Heart right ventricle (tissue), 16 donors: ENCODE data around the gene GTF3C2. TPM values are rescaled to one million over a fixed set of nuclear protein-coding genes. Genes with fewer than 3 reads are reported as not detected.

Experiments
- ATAC-seq, 8 donors: fragments of 200-7000 bp; cut with Tn5 transposase; one replicate each; pipeline ENCODE4 v1.9.1; 2020; ENCODE audit warnings: mild to moderate bottlenecking in 8 of 8, moderate library complexity in 8 of 8, moderate number of reproducible peaks in 1 of 8
- DNase-seq, 2 donors: peaks; one replicate each; pipeline ENCODE4 v3.0.0-alpha.2; 2020
- H3K27ac ChIP-seq, 10 donors: fragments of 200-600 bp; sonication (generic) in 2 of 10; one replicate each; pipeline versions ENCODE4 v1.5.0 to v1.8.0; 2020 to 2022; ENCODE audit warnings: mild to moderate bottlenecking in 3 of 10
- H3K27me3 ChIP-seq, 7 donors: fragments of 200-600 bp; one replicate each; pipeline ENCODE4 v1.8.0; 2021 to 2022; ENCODE audit warnings: mild to moderate bottlenecking in 2 of 7
- H3K36me3 ChIP-seq, 9 donors: fragments of 200-600 bp; sonication (generic) in 1 of 9; one replicate each; pipeline versions ENCODE4 v1.5.0 to v1.8.0; 2020 to 2022; ENCODE audit warnings: mild to moderate bottlenecking in 2 of 9
- H3K4me1 ChIP-seq, 9 donors: fragments of 200-600 bp; sonication (generic) in 1 of 9; one replicate each; pipeline versions ENCODE4 v1.5.0 to v1.8.0; 2020 to 2022; ENCODE audit warnings: mild to moderate bottlenecking in 4 of 9
- H3K4me3 ChIP-seq, 10 donors: fragments of 200-600 bp; sonication (generic) in 2 of 10; one replicate each; pipeline versions ENCODE4 v1.5.0 to v1.8.0; 2020 to 2022; ENCODE audit warnings: mild to moderate bottlenecking in 7 of 10, moderate library complexity in 2 of 10
- H3K9me3 ChIP-seq, 11 donors: fragments of 200-600 bp in 10 of 11; sonication (generic) in 2 of 11; one replicate each; pipeline versions ENCODE4 v1.5.0 to v1.8.0; 2013 to 2022; ENCODE audit warnings: mild to moderate bottlenecking in 2 of 11, control low read depth in 1 of 11, moderate library complexity in 1 of 11
- WGBS, 2 donors: extraction: QIAGEN DNeasy Blood & Tissue Kit; methylation state at CpG; one replicate each; pipeline ENCODE4 v1.1.7; 2013; ENCODE audit warnings: inconsistent platforms in 1 of 2; 5-methylcytosine and 5-hydroxymethylcytosine counted together
- intact Hi-C, 10 donors: fragments of 100-400 bp; cut with DNase I; formaldehyde crosslinking; loops; one replicate each; pipeline versions ENCODE4 v1.11.1 to v1.14.2; 2022
- polyA plus RNA-seq, 2 donors: library from polyadenylated mRNA; stranded (reverse); fragments of 200-250 nt; gene quantifications; one replicate each; pipeline ENCODE4 v1.2.3, GENCODE V29; 2013
- total RNA-seq, 10 donors: library from RNA; stranded (reverse); fragmentation: NEBNext Ultra II Directional in 3 of 10; extraction: Animal tissue kit (Norgen Biotek cat#: 25700) in 3 of 10; gene quantifications; one replicate each; pipeline versions ENCODE4 v1.2.1 to v1.2.4, GENCODE V29; 2021 to 2023
- TF ChIP-seq, protein P1 (sequence below), 9 donors: fragments of 200-600 bp; sonication (generic) in 2 of 9; IDR thresholded peaks; one replicate each; pipeline versions ENCODE4 v1.5.0 to v1.8.0; 2021 to 2022; ENCODE audit warnings: antibody characterized with exemption in 9 of 9, mild to moderate bottlenecking in 5 of 9, moderate library complexity in 1 of 9
- donor health status: Arrhythmogenic right ventricular cardiomyopathy.
- donor health status: ischemic (EF 13 %, LVEDD 7.1; RV severe dilation, severe dysfunction).
- donor health status: healthy with polysubstance abuse.
- donor health status: DM: no; HTN: yes; CAD: no.
- donor health status: DM: no; HTN: no; CAD: no.
- donor health status: ischemic (EF 25% LVEDD 6.9; RV normal size, moderate dysfunction).
- donor health status: ischemic (EF 25% LVEDD 5.7; RV mildly dilated, moderate dysfunction).
- donor health status: healthy.
- donor health status: DM: yes; HTN: yes; CAD: no.
- donor health status: Ischemic cardiomyopathy.
- donor health status: ischemic (EF 35%, LVEDD 5.7; RV mildly dilated, moderate dysfunction).
- donor health status: nonischemic (EF 11% LVEDD 7.7; RV severe dilation, severe dysfunction).
- donor health status: DM: yes; HTN: yes; CAD: no.
- donor health status: PGD.
- donor health status: ischemic (EF 29% LVEDD 5.4; RV normal size, mild dysfunction).
- donor health status: nonischemic (EF 23%, LVEDD 6.1; RV moderate dilation, normal function).

The GTF3C2 gene
- total and polyA plus RNA-seq, 12 donors = 17.6 to 30.3 (median 23.6) TPM

DNA sequence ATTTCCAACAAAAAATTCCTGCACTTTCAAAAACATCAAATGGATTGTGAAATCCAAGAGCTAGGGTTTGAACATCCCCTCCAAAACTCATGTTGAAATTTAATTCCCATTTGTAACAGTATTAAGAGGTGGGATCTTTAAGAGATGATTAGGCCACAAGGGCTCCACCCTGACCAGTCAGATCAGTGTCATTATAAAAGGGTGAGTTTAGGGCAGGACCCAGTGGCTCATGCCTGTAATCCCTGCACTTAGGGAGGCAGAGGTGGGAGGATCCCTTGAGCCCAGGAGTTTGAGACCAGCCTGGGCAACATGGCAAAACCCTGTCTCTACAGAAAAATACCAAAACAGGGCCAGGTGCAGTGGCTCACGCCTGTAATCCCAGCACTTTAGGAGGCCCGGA, 8.9 kb downstream of the GTF3C2 start:
- no peak overlapping the region for H3K4me3 ChIP-seq
- no peaks in the 10 kb centered on the region for H3K27me3 ChIP-seq
- no peaks in the 10 kb centered on the region for H3K9me3 ChIP-seq
- ATAC-seq = peak in 1 of 8 donors; percentile 51
- no peak for DNase-seq
- TF ChIP-seq, protein P1, sequence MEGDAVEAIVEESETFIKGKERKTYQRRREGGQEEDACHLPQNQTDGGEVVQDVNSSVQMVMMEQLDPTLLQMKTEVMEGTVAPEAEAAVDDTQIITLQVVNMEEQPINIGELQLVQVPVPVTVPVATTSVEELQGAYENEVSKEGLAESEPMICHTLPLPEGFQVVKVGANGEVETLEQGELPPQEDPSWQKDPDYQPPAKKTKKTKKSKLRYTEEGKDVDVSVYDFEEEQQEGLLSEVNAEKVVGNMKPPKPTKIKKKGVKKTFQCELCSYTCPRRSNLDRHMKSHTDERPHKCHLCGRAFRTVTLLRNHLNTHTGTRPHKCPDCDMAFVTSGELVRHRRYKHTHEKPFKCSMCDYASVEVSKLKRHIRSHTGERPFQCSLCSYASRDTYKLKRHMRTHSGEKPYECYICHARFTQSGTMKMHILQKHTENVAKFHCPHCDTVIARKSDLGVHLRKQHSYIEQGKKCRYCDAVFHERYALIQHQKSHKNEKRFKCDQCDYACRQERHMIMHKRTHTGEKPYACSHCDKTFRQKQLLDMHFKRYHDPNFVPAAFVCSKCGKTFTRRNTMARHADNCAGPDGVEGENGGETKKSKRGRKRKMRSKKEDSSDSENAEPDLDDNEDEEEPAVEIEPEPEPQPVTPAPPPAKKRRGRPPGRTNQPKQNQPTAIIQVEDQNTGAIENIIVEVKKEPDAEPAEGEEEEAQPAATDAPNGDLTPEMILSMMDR (IDR thresholded peaks at IDR 0.05) = no peak
- H3K4me1 ChIP-seq = peaks cover 0 to 6% (median 0%) of the 10 kb centered on the region in 9 donors
- H3K27ac ChIP-seq = no peak overlapping the region
- WGBS, 2 donors = 89 to 95% methylated on average over 2 of the region's 2 CpGs
- intact Hi-C loops = no loop called here
- H3K36me3 ChIP-seq = peaks cover 0 to 27% (median 6%) of the 10 kb centered on the region in 9 donors

GRCh38 chr2:27336173-27336572, 20.4 kb downstream of the GTF3C2 start:
- Histone ChIP-seq H3K27me3 (no peaks in the 10 kb centered on the region), H3K4me1 (no peaks in the 10 kb centered on the region), H3K4me3 (no peak overlapping the region), H3K36me3 (peaks cover 0 to 100% (median 70%) of the 10 kb centered on the region in 9 donors), H3K9me3 (no peaks in the 10 kb centered on the region), H3K27ac (no peak overlapping the region)
- ATAC-seq = no peak
- TF ChIP-seq, protein P1 (IDR thresholded peaks at IDR 0.05) = no peak
- DNase-seq = no peak
- 96 to 98% methylated on average over 7 of the region's 7 CpGs for WGBS, 2 donors
- intact Hi-C loops = no loop called here

DNA sequence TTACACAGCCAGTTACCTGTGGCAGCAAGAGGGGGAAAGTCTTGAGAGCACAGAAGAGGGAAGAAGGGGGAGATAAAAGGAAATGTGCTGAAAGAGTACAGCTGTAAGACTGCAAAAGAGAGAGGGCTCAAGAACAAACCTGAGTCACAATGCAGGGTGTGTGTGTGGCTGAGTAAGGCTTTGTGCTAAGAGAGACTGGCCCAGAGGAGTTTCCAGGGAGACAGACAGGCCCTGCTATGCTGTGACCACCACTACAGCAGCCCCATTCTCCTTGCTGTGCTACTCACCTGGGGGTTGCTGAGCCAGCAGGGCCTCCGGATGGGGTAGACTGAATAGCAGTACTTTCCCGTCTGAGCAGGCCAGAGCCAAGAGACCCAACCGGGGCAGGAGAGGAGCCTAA, 21.3 kb downstream of the GTF3C2 start:
- TF ChIP-seq, protein P1 (IDR thresholded peaks at IDR 0.05) = no peak
- no peaks in the 10 kb centered on the region for H3K27me3 ChIP-seq
- WGBS, 2 donors = 89 to 94% methylated on average over 3 of the region's 3 CpGs
- no peaks in the 10 kb centered on the region for H3K4me1 ChIP-seq
- DNase-seq (no peak), ATAC-seq (peak in 1 of 8 donors; percentile 13)
- H3K9me3 ChIP-seq = no peaks in the 10 kb centered on the region
- intact Hi-C loops = no loop called here
- no peak overlapping the region for H3K4me3 ChIP-seq
- H3K36me3 ChIP-seq = peaks cover 0 to 100% (median 71%) of the 10 kb centered on the region in 9 donors
- no peak overlapping the region for H3K27ac ChIP-seq

- Histone ChIP-seq H3K27me3 (no peaks in the 10 kb centered on the region), H3K4me3 (no peak overlapping the region), H3K4me1 (peaks cover 6 to 39% (median 30%) of the 10 kb centered on the region in 9 donors), H3K9me3 (no peaks in the 10 kb centered on the region), H3K27ac (peak overlapping the region in 6 of 10 donors; percentile 90 to 98 (median 97)), H3K36me3 (peaks cover 0 to 48% (median 36%) of the 10 kb centered on the region in 9 donors)
- DNase-seq (no peak), ATAC-seq (no peak)
- WGBS, 2 donors = 92 to 94% methylated on average over 5 of the region's 5 CpGs
- TF ChIP-seq, protein P1 (IDR thresholded peaks at IDR 0.05) = no peak
- intact Hi-C loops = loop anchor here in 3 of 10 donors (5.0 kb wide), 2 partner anchors 33 to 48 kb away; partner anchors contain the start of genes EIF2B4 (in 2 of the 3), SNX17 (in 2 of the 3) and GTF3C2 (in 1 of the 3)
Measured at GRCh38 chr2:27324720-27325119, 31.8 kb downstream of the GTF3C2 start.
